AG10803 (cell line): ENCODE data around the gene KMT5C.

Source experiments
- DNase-seq: peaks from one replicate; pipeline ENCODE4 v3.0.0; 2010; ENCODE audit warnings: low read depth
- H3K4me3 ChIP-seq: 2 replicates; pipeline ENCODE4 v1.5.1; 2011; ENCODE audit warnings: mild to moderate bottlenecking, low read length, control low read depth
- TF ChIP-seq, protein P1 (sequence below): conservative IDR thresholded peaks from 2 replicates; pipeline ENCODE4 v1.5.1; 2011; ENCODE audit warnings: mild to moderate bottlenecking, low read length, control low read depth, inconsistent platforms

The KMT5C gene

DNA sequence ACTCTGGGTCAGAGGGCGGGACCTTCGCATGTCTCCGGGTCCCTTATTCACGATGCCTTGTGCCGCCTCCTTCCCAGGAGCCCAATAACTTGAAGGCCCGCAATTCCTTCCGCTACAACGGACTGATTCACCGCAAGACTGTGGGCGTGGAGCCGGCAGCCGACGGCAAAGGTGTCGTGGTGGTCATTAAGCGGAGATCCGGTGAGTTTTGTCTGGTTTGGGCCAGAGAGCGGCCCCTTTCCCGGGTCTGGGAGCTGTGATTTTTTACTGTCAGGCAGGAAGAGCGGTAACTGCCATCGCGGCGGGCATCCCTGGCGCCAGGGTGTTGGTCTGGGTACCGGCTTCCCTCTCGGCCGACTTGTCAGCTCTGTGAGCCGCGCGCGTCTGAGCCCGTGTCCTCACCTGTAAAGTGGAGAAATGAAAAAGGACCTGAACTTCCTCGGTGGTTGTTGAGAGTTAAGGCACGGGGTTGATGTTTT lies 46.9 kb downstream of the KMT5C start:
- TF ChIP-seq, protein P1, sequence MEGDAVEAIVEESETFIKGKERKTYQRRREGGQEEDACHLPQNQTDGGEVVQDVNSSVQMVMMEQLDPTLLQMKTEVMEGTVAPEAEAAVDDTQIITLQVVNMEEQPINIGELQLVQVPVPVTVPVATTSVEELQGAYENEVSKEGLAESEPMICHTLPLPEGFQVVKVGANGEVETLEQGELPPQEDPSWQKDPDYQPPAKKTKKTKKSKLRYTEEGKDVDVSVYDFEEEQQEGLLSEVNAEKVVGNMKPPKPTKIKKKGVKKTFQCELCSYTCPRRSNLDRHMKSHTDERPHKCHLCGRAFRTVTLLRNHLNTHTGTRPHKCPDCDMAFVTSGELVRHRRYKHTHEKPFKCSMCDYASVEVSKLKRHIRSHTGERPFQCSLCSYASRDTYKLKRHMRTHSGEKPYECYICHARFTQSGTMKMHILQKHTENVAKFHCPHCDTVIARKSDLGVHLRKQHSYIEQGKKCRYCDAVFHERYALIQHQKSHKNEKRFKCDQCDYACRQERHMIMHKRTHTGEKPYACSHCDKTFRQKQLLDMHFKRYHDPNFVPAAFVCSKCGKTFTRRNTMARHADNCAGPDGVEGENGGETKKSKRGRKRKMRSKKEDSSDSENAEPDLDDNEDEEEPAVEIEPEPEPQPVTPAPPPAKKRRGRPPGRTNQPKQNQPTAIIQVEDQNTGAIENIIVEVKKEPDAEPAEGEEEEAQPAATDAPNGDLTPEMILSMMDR, result no peak

DNA sequence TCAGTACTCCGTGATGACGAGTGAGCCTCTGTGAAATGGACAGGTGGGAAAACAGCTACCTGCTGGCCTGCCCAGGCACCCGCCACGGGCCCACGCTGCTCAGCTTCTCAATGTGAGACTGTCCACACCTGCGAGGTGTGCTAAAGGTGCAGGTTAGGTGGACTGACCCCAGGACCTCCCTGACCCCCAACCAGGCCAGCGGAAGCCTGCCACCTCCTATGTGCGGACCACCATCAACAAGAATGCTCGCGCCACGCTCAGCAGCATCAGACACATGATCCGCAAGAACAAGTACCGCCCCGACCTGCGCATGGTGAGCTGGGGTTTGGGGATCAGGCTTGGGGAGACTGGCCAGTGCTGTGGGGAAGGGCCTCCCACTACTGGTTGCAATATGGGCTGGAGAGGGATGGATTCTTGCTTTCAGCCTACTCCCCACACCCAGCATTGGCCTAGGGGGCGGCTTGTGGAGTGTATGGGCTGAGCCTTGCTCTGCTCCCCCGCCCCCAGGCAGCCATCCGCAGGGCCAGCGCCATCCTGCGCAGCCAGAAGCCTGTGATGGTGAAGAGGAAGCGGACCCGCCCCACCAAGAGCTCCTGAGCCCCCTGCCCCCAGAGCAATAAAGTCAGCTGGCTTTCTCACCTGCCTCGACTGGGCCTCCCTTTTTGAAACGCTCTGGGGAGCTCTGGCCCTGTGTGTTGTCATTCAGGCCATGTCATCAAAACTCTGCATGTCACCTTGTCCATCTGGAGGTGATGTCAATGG lies 48.2 kb downstream of the KMT5C start:
- TF ChIP-seq, protein P1, result no peak
- peak overlapping the region; percentile 98 for H3K4me3 ChIP-seq
- no peak for DNase-seq

More for the DNA sequence above, 46.9 kb downstream of the KMT5C start:
- peak overlapping the region; percentile 98 for H3K4me3 ChIP-seq
- no peak for DNase-seq

- no peak for DNase-seq
- no peak overlapping the region for H3K4me3 ChIP-seq
- TF ChIP-seq, protein P1, result no peak
Observed at GRCh38 chr19:55389386-55390317, 50.0 kb downstream of the KMT5C start.

DNA sequence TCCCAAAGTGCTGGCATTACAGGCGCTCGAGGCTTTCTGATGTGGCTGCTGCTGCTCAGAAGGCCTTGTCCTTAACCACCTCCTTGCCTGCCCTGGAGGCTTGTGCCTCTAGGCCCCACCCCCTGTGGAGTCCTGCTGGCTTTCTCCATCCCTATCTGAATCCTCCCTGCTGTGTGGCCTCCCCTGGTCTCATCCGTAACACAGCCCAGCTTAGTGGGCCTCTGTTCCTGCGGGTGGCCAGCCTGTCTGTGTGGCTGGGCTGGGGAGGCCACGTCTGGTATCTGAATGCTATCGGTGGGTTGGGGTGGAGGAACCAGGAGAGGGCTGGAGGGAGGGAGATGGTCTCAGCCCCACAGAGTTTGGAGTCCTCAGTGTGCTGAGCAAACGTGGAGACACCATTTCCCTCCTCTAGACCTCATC lies 50.8 kb downstream of the KMT5C start:
- H3K4me3 ChIP-seq, result no peak overlapping the region

DNA sequence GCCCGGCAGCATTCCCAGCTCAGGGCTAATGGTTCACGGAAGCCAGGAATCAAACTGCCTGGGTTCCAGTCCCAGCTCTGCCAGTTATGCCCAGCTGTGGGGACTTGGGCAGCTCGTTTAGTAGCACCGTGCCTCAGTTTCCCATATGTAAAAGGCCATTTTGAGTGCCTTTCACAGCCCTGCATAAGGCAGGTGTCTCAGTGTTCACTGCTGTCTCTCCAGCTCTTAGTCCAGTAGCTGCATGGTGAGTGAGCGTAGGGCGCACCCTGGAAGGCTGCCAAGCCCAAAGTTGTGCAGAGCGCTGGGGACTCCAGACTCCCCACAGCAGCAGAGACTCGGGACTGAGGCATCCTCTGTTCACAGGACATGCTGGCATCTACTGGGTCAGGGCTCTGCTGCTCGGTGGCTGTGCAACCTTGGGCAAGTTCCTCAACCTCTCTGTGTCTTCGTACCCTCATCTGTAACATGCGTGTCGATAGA lies 51.6 kb downstream of the KMT5C start:
- TF ChIP-seq, protein P1, result no peak
- DNase-seq, result no peak
- no peak overlapping the region for H3K4me3 ChIP-seq

More for the DNA sequence above, 50.8 kb downstream of the KMT5C start:
- TF ChIP-seq, protein P1, result no peak
- no peak for DNase-seq

DNA sequence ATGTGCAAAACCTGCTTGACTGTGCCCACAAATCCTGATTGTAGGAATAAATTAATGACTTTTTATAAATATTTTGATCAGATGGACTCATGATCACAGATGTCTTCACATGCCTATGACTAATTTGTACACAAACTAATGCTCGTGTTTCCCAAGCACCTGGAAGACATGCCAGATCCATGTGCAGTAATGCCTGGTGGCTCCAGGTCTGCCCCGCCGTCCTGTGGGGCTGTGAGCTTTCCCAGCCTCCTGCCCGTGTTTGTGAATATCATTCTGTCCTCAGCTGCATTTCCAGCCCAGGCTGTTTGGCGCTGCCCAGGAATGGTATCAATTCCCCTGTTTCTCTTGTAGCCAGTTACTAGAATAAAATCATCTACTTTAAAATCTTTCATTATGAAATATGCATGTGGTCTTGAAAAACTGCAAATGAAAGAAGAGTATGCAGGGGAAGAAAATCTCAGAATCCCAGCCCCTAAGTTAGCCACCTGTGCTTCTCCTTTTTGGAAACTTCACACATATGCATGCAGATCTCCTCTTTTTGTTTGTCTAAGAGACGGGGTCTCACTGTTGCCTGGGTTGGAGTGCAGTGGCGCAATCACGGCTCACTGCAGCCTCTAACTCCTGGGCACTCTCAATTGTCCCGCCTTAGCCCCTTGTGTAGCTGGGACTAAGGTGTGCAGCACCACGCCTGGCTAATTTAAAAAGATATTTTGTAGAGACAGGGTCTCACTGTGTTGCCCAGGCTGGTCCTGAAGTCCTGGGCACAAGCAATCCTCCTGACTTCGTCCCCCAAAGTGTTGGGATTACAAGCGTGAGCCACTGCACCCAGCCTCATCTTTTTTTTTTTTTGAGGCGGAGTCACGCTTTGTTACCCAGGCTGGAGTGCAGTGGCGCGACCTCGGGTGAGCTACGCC lies 52.3 kb downstream of the KMT5C start:
- DNase-seq, result peak; percentile 44
- H3K4me3 ChIP-seq, result no peak overlapping the region
- TF ChIP-seq, protein P1, result no peak
